GM13976 (cell line): Measurements from ENCODE around the gene SUGCT.

Experiments used
- DNase-seq: peaks from one replicate; pipeline ENCODE4 v3.0.0; 2012; ENCODE audit warnings: low spot score
- CTCF ChIP-seq: IDR thresholded peaks from 2 replicates; pipeline ENCODE4 v1.5.1; 2012; ENCODE audit warnings: borderline replicate concordance, mild to moderate bottlenecking; ENCODE audit not compliant: insufficient read depth; ENCODE audit errors: extremely low read depth, missing control alignments, control extremely low read depth
- in situ Hi-C: fragments of 300-500 bp; cut with MboI; formaldehyde crosslinking; loops from one replicate; pipeline ENCODE4 v1.12.0; 2022; ENCODE audit warnings: low sequenced_read_pairs, mixed read lengths, inconsistent platforms; ENCODE audit not compliant: unreplicated experiment

The SUGCT gene

GRCh38 chr7:40676221-40676620 lies 541.4 kb downstream of the SUGCT start:
- in situ Hi-C loops: no loop called here
- no peak for DNase-seq
- TF ChIP-seq CTCF: no peak

- in situ Hi-C loops: no loop called here
- TF ChIP-seq CTCF: no peak
Measured at GRCh38 chr7:40680657-40681056, 545.9 kb downstream of the SUGCT start.

GRCh38 chr7:40682696-40683095 lies 547.9 kb downstream of the SUGCT start:
- in situ Hi-C loops: no loop called here
- no peak for DNase-seq
- TF ChIP-seq CTCF: no peak

More at GRCh38 chr7:40680657-40681056, 545.9 kb downstream of the SUGCT start:
- no peak for DNase-seq

- no peak for TF ChIP-seq CTCF
- in situ Hi-C loops: no loop called here
- no peak for DNase-seq
Measured at GRCh38 chr7:40694026-40694809, 559.4 kb downstream of the SUGCT start.

GRCh38 chr7:40694991-40695390 lies 560.2 kb downstream of the SUGCT start:
- in situ Hi-C loops: no loop called here
- TF ChIP-seq CTCF: no peak

GRCh38 chr7:40697653-40698052 lies 562.8 kb downstream of the SUGCT start:
- no peak for DNase-seq
- TF ChIP-seq CTCF: no peak
- in situ Hi-C loops: no loop called here

More at GRCh38 chr7:40694991-40695390, 560.2 kb downstream of the SUGCT start:
- no peak for DNase-seq
